ENCODE data around the gene RAB40C.

GRCh38 chr16:600781-601180 lies 10.9 kb downstream of the RAB40C start:
- TF ChIP-seq CSDC2 (CRISPR knock-in tag; IDR thresholded peaks at IDR 0.05) (no peak), SNAI2 (CRISPR knock-in tag; IDR thresholded peaks at IDR 0.05) (no peak)
